CD4-positive, alpha-beta T cell treated with Interferon alpha-2 for 1 hour (primary cell): ENCODE measurements around the gene EXD2.
"Not testable (repeated sequence)": the region's sequence is repeated elsewhere in the genome, so short reads cannot be mapped to it uniquely, and the experiment has no call there.

Source experiments
- DNase-seq, 2 donors: peaks; one replicate each; pipeline ENCODE4 v3.0.0-alpha.2; 2020 to 2022

The EXD2 gene

GRCh38 chr14:69259168-69259526 lies 67.8 kb downstream of the EXD2 start:
- no peak for DNase-seq

GRCh38 chr14:69259527-69260189 lies 68.4 kb downstream of the EXD2 start, which contains the start of gene GALNT16:
Gene GALNT16 (plus strand): TSS chr14:69260158. CDS start chr14:69260291, 133 bp downstream.
- DNase-seq: no peak

- no peak for DNase-seq
Measured at GRCh38 chr14:69260190-69260860, 69.0 kb downstream of the EXD2 start.

GRCh38 chr14:69260861-69261564 lies 69.7 kb downstream of the EXD2 start:
- peak; percentile 4 to 33 for DNase-seq

- no peak for DNase-seq
Measured at GRCh38 chr14:69261761-69262331, 70.5 kb downstream of the EXD2 start.

GRCh38 chr14:69262516-69262915 lies 71.2 kb downstream of the EXD2 start:
- DNase-seq: no peak

GRCh38 chr14:69263364-69263763 lies 72.1 kb downstream of the EXD2 start:
- no peak for DNase-seq

- DNase-seq: no peak
Measured at GRCh38 chr14:69263771-69264170, 72.5 kb downstream of the EXD2 start.

- DNase-seq: no peak
Measured at GRCh38 chr14:69266572-69267345, 75.5 kb downstream of the EXD2 start.

GRCh38 chr14:69267492-69267891 lies 76.2 kb downstream of the EXD2 start:
- no peak for DNase-seq

- DNase-seq: no peak
Measured at GRCh38 chr14:69268223-69268622, 76.9 kb downstream of the EXD2 start.

- no peak for DNase-seq
Measured at GRCh38 chr14:69268763-69269162, 77.5 kb downstream of the EXD2 start.

GRCh38 chr14:69269381-69269780 lies 78.1 kb downstream of the EXD2 start:
- DNase-seq: no peak

GRCh38 chr14:69270097-69270496 lies 78.8 kb downstream of the EXD2 start:
- DNase-seq: no peak

GRCh38 chr14:69270795-69271708 lies 79.8 kb downstream of the EXD2 start:
- DNase-seq: no peak

GRCh38 chr14:69274321-69274720 lies 83.0 kb downstream of the EXD2 start:
- DNase-seq: no peak

- no peak for DNase-seq
Measured at GRCh38 chr14:69275331-69275730, 84.0 kb downstream of the EXD2 start.

- not testable (repeated sequence) for DNase-seq
Measured at GRCh38 chr14:69277356-69277755, 86.1 kb downstream of the EXD2 start.

- no peak for DNase-seq
Measured at GRCh38 chr14:69280746-69281291, 89.5 kb downstream of the EXD2 start.

GRCh38 chr14:69281450-69282169 lies 90.3 kb downstream of the EXD2 start:
- no peak for DNase-seq

- DNase-seq: no peak
Measured at GRCh38 chr14:69282448-69282847, 91.2 kb downstream of the EXD2 start.
